Mesenchymal stem cell (in vitro differentiated cells and primary cell): ENCODE data around the gene NOC4L.
A peak's percentile ranks its signal among the peaks of the same experiment; 100 is the strongest.

Source experiments
- DNase-seq: peaks from one replicate; pipeline ENCODE4 v3.0.0-alpha.2; 2013
- H2AFZ ChIP-seq: one replicate; pipeline ENCODE4 v1.6.1; 2013; ENCODE audit warnings: low read depth, mild to moderate bottlenecking, control low read depth, inconsistent platforms, low read length, moderate library complexity
- H2AK5ac ChIP-seq: 2 replicates; pipeline ENCODE4 v1.6.1; 2013; ENCODE audit warnings: low read length, moderate library complexity, mild to moderate bottlenecking, inconsistent platforms; ENCODE audit not compliant: severe bottlenecking
- H2BK120ac ChIP-seq: one replicate; pipeline ENCODE4 v1.6.1; 2013; ENCODE audit warnings: low read depth, mild to moderate bottlenecking, inconsistent platforms, low read length, moderate library complexity
- H2BK12ac ChIP-seq, 2 experiments: one replicate each; pipeline ENCODE4 v1.6.1; 2013; ENCODE audit warnings: inconsistent platforms in 2 of 2, low read length in 2 of 2, mild to moderate bottlenecking in 2 of 2, moderate library complexity in 2 of 2, control low read depth in 1 of 2
- H2BK15ac ChIP-seq: one replicate; pipeline ENCODE4 v1.6.1; 2013; ENCODE audit warnings: mild to moderate bottlenecking, low read depth, inconsistent platforms; ENCODE audit not compliant: poor library complexity, severe bottlenecking
- H2BK5ac ChIP-seq: 2 replicates; pipeline ENCODE4 v1.6.1; 2013; ENCODE audit warnings: low read depth, mild to moderate bottlenecking, low read length, control low read depth, inconsistent platforms; ENCODE audit not compliant: poor library complexity, severe bottlenecking
- H3K14ac ChIP-seq, 2 experiments: one replicate each; pipeline ENCODE4 v1.6.1; 2013; ENCODE audit warnings: inconsistent platforms in 2 of 2, low read length in 2 of 2, control low read depth in 1 of 2, mild to moderate bottlenecking in 1 of 2, moderate library complexity in 1 of 2
- H3K18ac ChIP-seq, 2 experiments: one replicate each; pipeline ENCODE4 v1.6.1; 2013; ENCODE audit warnings: inconsistent platforms in 2 of 2, low read length in 2 of 2, control low read depth in 1 of 2, low read depth in 1 of 2, mild to moderate bottlenecking in 1 of 2
- H3K23ac ChIP-seq, 2 experiments: one replicate each; pipeline ENCODE4 v1.6.1; 2013; ENCODE audit warnings: inconsistent platforms in 2 of 2, low read length in 2 of 2, mild to moderate bottlenecking in 2 of 2, moderate library complexity in 2 of 2, control low read depth in 1 of 2
- H3K27ac ChIP-seq: 2 replicates; pipeline ENCODE4 v1.5.1; 2013; ENCODE audit warnings: mild to moderate bottlenecking, moderate library complexity, low read length, control low read depth, inconsistent platforms; ENCODE audit not compliant: poor library complexity, severe bottlenecking
- H3K27me3 ChIP-seq, 2 experiments: 2 replicates each; pipeline versions ENCODE4 v1.6.1 to v1.7.0; 2013; ENCODE audit warnings: low read length in 2 of 2, mild to moderate bottlenecking in 2 of 2, moderate library complexity in 2 of 2, control low read depth in 1 of 2, inconsistent platforms in 1 of 2; ENCODE audit not compliant: control insufficient read depth in 1 of 2, insufficient read depth in 1 of 2
- H3K36me3 ChIP-seq, 2 experiments: 2 replicates each; pipeline versions ENCODE4 v1.6.1 to v1.7.0; 2013; ENCODE audit warnings: low read length in 2 of 2, control low read depth in 1 of 2, inconsistent platforms in 1 of 2, low read depth in 1 of 2, mild to moderate bottlenecking in 1 of 2; ENCODE audit not compliant: insufficient read depth in 2 of 2, control insufficient read depth in 1 of 2
- H3K4ac ChIP-seq, 2 experiments: one replicate each; pipeline ENCODE4 v1.6.1; 2013; ENCODE audit warnings: inconsistent platforms in 2 of 2, low read length in 2 of 2, mild to moderate bottlenecking in 2 of 2, moderate library complexity in 2 of 2, control low read depth in 1 of 2, low read depth in 1 of 2
- H3K4me1 ChIP-seq: 2 replicates; pipeline ENCODE4 v1.6.1; 2013; ENCODE audit warnings: low read depth, low read length, control low read depth; ENCODE audit not compliant: control insufficient read depth, insufficient read depth
- H3K4me2 ChIP-seq: 2 replicates; pipeline ENCODE4 v1.6.1; 2013; ENCODE audit warnings: low read length, mild to moderate bottlenecking, inconsistent platforms; ENCODE audit not compliant: poor library complexity, severe bottlenecking
- H3K4me3 ChIP-seq, 2 experiments: 2 replicates each; pipeline versions ENCODE4 v1.5.1 to v1.7.0; 2013; ENCODE audit warnings: low read length in 2 of 2, mild to moderate bottlenecking in 2 of 2, control low read depth in 1 of 2, low read depth in 1 of 2; ENCODE audit not compliant: insufficient read depth in 1 of 2
- H3K79me1 ChIP-seq: replicated peaks from 2 replicates; pipeline ENCODE4 v1.6.1; 2013; ENCODE audit warnings: mild to moderate bottlenecking, control low read depth, low read length, inconsistent platforms; ENCODE audit not compliant: poor library complexity, severe bottlenecking
- H3K9ac ChIP-seq: 2 replicates; pipeline ENCODE4 v1.7.0; 2013; ENCODE audit warnings: mild to moderate bottlenecking, low read length, moderate library complexity
- H3K9me3 ChIP-seq: 2 replicates; pipeline ENCODE4 v1.7.0; 2013; ENCODE audit warnings: mild to moderate bottlenecking, low read length; ENCODE audit not compliant: control insufficient read depth
- H4K8ac ChIP-seq: one replicate; pipeline ENCODE4 v1.6.1; 2013; ENCODE audit warnings: inconsistent platforms, mild to moderate bottlenecking, low read length, moderate library complexity
- H4K91ac ChIP-seq: one replicate; pipeline ENCODE4 v1.6.1; 2013; ENCODE audit warnings: mild to moderate bottlenecking, low read length, inconsistent platforms
- WGBS: methylation state at CpG from one replicate; pipeline ENCODE4 v1.1.7; 2013; ENCODE audit warnings: mixed read lengths; 5-methylcytosine and 5-hydroxymethylcytosine counted together

NOC4L gene

GRCh38 chr12:132190834-132191500, 46.7 kb downstream of the NOC4L start:
- Histone ChIP-seq H4K91ac (peak overlapping the region; percentile 46), H3K27me3 (peaks cover 7 to 50% of the 10 kb centered on the region in 2 experiments)

GRCh38 chr12:132191715-132192553, 47.7 kb downstream of the NOC4L start:
- Histone ChIP-seq H3K18ac (no peak overlapping the region), H2BK120ac (no peak overlapping the region), H3K4me2 (no peak overlapping the region), H3K9ac (no peak overlapping the region), H3K14ac (no peak overlapping the region), H2BK5ac (no peak overlapping the region), H4K8ac (no peak overlapping the region), H2AK5ac (no peak overlapping the region), H3K9me3 (peaks cover 16% of the 10 kb centered on the region), H3K4me1 (peaks cover 12% of the 10 kb centered on the region), H3K4ac (no peak overlapping the region), H3K27me3 (peaks cover under 1 to 48% of the 10 kb centered on the region in 2 experiments), H2AFZ (no peak overlapping the region), H3K23ac (no peak overlapping the region), H2BK15ac (no peak overlapping the region), H3K79me1 (no peaks in the 10 kb centered on the region), H2BK12ac (no peak overlapping the region), H3K4me3 (no peak overlapping the region), H4K91ac (no peak overlapping the region), H3K36me3 (no peaks in the 10 kb centered on the region), H3K27ac (no peak overlapping the region)
- WGBS = 74% methylated on average over 30 of the region's 31 CpGs
- no peak for DNase-seq

More at GRCh38 chr12:132190834-132191500, 46.7 kb downstream of the NOC4L start:
- no peak overlapping the region for H2AFZ ChIP-seq
- H3K4me1 ChIP-seq = peaks cover 12% of the 10 kb centered on the region
- no peak overlapping the region for H2BK5ac ChIP-seq
- no peaks in the 10 kb centered on the region for H3K36me3 ChIP-seq
- WGBS = 89% methylated on average over 23 of the region's 30 CpGs
- no peak overlapping the region for H4K8ac ChIP-seq
- H3K4ac ChIP-seq = no peak overlapping the region
- no peak overlapping the region for H2AK5ac ChIP-seq
- no peak overlapping the region for H3K18ac ChIP-seq
- H3K27ac ChIP-seq = no peak overlapping the region
- DNase-seq = no peak
- H3K4me3 ChIP-seq = no peak overlapping the region
- H3K9me3 ChIP-seq = peaks cover 16% of the 10 kb centered on the region
- H3K9ac ChIP-seq = no peak overlapping the region
- no peak overlapping the region for H2BK120ac ChIP-seq
- no peak overlapping the region for H3K14ac ChIP-seq
- no peak overlapping the region for H2BK15ac ChIP-seq
- H3K23ac ChIP-seq = no peak overlapping the region
- no peak overlapping the region for H2BK12ac ChIP-seq
- H3K79me1 ChIP-seq = no peaks in the 10 kb centered on the region
- no peak overlapping the region for H3K4me2 ChIP-seq

- Histone ChIP-seq H3K14ac (no peak overlapping the region), H2BK120ac (no peak overlapping the region), H4K91ac (no peak overlapping the region), H3K4me2 (no peak overlapping the region), H3K23ac (no peak overlapping the region), H3K9ac (no peak overlapping the region), H3K27me3 (peaks cover 0 to 49% of the 10 kb centered on the region in 2 experiments), H3K36me3 (no peaks in the 10 kb centered on the region), H2BK5ac (no peak overlapping the region), H3K18ac (no peak overlapping the region), H3K4me1 (peaks cover 12% of the 10 kb centered on the region), H2AFZ (no peak overlapping the region), H2AK5ac (no peak overlapping the region), H2BK15ac (no peak overlapping the region), H2BK12ac (no peak overlapping the region), H3K79me1 (no peaks in the 10 kb centered on the region), H4K8ac (no peak overlapping the region), H3K9me3 (peaks cover 16% of the 10 kb centered on the region), H3K27ac (no peak overlapping the region), H3K4me3 (no peak overlapping the region), H3K4ac (no peak overlapping the region)
- DNase-seq = no peak
- WGBS = 50% methylated on average over 10 of the region's 10 CpGs
Observed at GRCh38 chr12:132194056-132194455, 49.8 kb downstream of the NOC4L start.

- H3K27ac ChIP-seq = no peak overlapping the region
- H3K9ac ChIP-seq = no peak overlapping the region
Observed at GRCh38 chr12:132194556-132194955, 50.3 kb downstream of the NOC4L start.

More at GRCh38 chr12:132194556-132194955, 50.3 kb downstream of the NOC4L start:
- Histone ChIP-seq H3K4me1 (peaks cover 8% of the 10 kb centered on the region), H3K4me2 (no peak overlapping the region), H2BK5ac (no peak overlapping the region), H2AFZ (no peak overlapping the region), H3K4me3 (no peak overlapping the region), H2AK5ac (no peak overlapping the region), H2BK120ac (no peak overlapping the region), H2BK12ac (no peak overlapping the region), H4K91ac (no peak overlapping the region), H3K9me3 (peaks cover 16% of the 10 kb centered on the region), H3K4ac (no peak overlapping the region), H2BK15ac (no peak overlapping the region), H3K23ac (no peak overlapping the region), H3K27me3 (peaks cover 0 to 51% of the 10 kb centered on the region in 2 experiments), H3K79me1 (no peaks in the 10 kb centered on the region), H4K8ac (no peak overlapping the region), H3K18ac (no peak overlapping the region), H3K36me3 (no peaks in the 10 kb centered on the region), H3K14ac (no peak overlapping the region)
- DNase-seq = no peak
- WGBS = 71% methylated on average over 8 of the region's 8 CpGs
